Stomach (tissue), 4 donors: ENCODE data around the gene SCMH1.

Source experiments
- POLR2AphosphoS5 ChIP-seq, 3 donors: sonication (generic); formaldehyde crosslinking; IDR thresholded peaks; one replicate each; pipeline ENCODE4 v1.6.1; 2016; ENCODE audit warnings: antibody characterized with exemption in 3 of 3
- TF ChIP-seq, protein P1 (sequence below), 7 experiments: fragments of 450-650 bp in 4 of 7; fragments of 200-600 bp in 3 of 7; sonication (generic) in 3 of 7; IDR thresholded peaks; one replicate each; pipeline ENCODE4 v1.5.1; 2016 to 2019; ENCODE audit warnings: antibody characterized with exemption in 7 of 7, control low read depth in 2 of 7, mild to moderate bottlenecking in 1 of 7

DNA sequence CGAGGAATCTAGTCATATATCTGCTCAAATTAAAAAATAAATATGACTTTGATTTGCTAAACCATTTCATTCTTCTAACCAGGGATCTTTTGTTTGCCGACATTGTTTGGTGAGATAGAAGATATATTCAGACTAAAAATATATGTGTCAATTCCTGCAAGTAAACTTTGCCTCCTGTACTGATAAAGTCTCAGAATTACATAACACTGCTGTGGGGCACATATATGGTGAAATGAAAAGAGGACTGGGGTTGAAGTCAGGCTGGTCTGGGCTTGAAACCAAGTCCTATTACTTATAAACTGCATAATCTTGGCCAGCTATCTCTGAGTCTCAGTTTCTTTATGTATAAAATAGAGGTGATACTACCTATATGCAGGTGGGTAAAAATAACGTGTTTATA lies 9.8 kb downstream of the SCMH1 start:
- TF ChIP-seq, protein P1, sequence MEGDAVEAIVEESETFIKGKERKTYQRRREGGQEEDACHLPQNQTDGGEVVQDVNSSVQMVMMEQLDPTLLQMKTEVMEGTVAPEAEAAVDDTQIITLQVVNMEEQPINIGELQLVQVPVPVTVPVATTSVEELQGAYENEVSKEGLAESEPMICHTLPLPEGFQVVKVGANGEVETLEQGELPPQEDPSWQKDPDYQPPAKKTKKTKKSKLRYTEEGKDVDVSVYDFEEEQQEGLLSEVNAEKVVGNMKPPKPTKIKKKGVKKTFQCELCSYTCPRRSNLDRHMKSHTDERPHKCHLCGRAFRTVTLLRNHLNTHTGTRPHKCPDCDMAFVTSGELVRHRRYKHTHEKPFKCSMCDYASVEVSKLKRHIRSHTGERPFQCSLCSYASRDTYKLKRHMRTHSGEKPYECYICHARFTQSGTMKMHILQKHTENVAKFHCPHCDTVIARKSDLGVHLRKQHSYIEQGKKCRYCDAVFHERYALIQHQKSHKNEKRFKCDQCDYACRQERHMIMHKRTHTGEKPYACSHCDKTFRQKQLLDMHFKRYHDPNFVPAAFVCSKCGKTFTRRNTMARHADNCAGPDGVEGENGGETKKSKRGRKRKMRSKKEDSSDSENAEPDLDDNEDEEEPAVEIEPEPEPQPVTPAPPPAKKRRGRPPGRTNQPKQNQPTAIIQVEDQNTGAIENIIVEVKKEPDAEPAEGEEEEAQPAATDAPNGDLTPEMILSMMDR (IDR thresholded peaks at IDR 0.05) = no peak
- TF ChIP-seq POLR2AphosphoS5 (IDR thresholded peaks at IDR 0.05) = no peak
